HepG2 (cell line): Measurements from ENCODE around the gene LAMTOR2. TPM values are rescaled to one million over a fixed set of nuclear protein-coding genes. Genes with fewer than 3 reads are reported as not detected.

Experiments used
- GABPA ChIP-seq, 2 experiments: IDR thresholded peaks; 2 replicates each; pipeline ENCODE4 v1.6.1; 2011 to 2016; ENCODE audit warnings: low read depth in 2 of 2, low read length in 1 of 2, missing biosample characterization in 1 of 2, missing genetic modification characterization in 1 of 2
- GATA4 ChIP-seq: sonication (generic); IDR thresholded peaks from 2 replicates; pipeline ENCODE4 v1.6.1; 2016; ENCODE audit warnings: antibody characterized with exemption, low read depth, borderline replicate concordance
- HIVEP1 ChIP-seq: sonication (generic); formaldehyde crosslinking; IDR thresholded peaks from 2 replicates; pipeline ENCODE4 v1.4.0; 2020; ENCODE audit warnings: mild to moderate bottlenecking, missing genetic modification reagents
- HMG20A ChIP-seq: IDR thresholded peaks from 2 replicates; pipeline ENCODE4 v1.6.1; 2016; ENCODE audit warnings: borderline replicate concordance
- HMGA1 ChIP-seq: sonication (generic); formaldehyde crosslinking; conservative IDR thresholded peaks from 2 replicates; pipeline ENCODE4 v1.4.0; 2020; ENCODE audit warnings: missing genetic modification reagents
- HNF4A ChIP-seq: sonication (generic); formaldehyde crosslinking; IDR thresholded peaks from 2 replicates; pipeline ENCODE4 v1.4.0; 2020; ENCODE audit warnings: missing genetic modification reagents
- KLF13 ChIP-seq: sonication (generic); formaldehyde crosslinking; IDR thresholded peaks from 2 replicates; pipeline ENCODE4 v1.4.0; 2020; ENCODE audit warnings: mild to moderate bottlenecking, missing genetic modification reagents
- PHF8 ChIP-seq: sonication (generic); formaldehyde crosslinking; IDR thresholded peaks from 2 replicates; pipeline ENCODE4 v1.5.0; 2020; ENCODE audit warnings: missing genetic modification reagents
- ZBTB8A ChIP-seq: sonication (generic); formaldehyde crosslinking; IDR thresholded peaks from 2 replicates; pipeline ENCODE4 v1.4.0; 2020; ENCODE audit warnings: mild to moderate bottlenecking, low read depth, missing genetic modification reagents, borderline replicate concordance
- ZFP82 ChIP-seq: sonication (generic); formaldehyde crosslinking; IDR thresholded peaks from 2 replicates; pipeline ENCODE4 v1.5.1; 2020; ENCODE audit warnings: mild to moderate bottlenecking, missing genetic modification reagents, borderline replicate concordance
- ZNF101 ChIP-seq: sonication (generic); formaldehyde crosslinking; IDR thresholded peaks from 2 replicates; pipeline ENCODE4 v1.4.0; 2020; ENCODE audit warnings: mild to moderate bottlenecking, low read depth, missing genetic modification reagents, borderline replicate concordance
- ZNF136 ChIP-seq: sonication (generic); formaldehyde crosslinking; IDR thresholded peaks from 2 replicates; pipeline ENCODE4 v1.8.1; 2022; ENCODE audit warnings: low read depth, mild to moderate bottlenecking, moderate library complexity, missing genetic modification reagents
- ZNF430 ChIP-seq: sonication (generic); formaldehyde crosslinking; IDR thresholded peaks from 2 replicates; pipeline ENCODE4 v1.9.0; 2021; ENCODE audit warnings: mild to moderate bottlenecking, missing genetic modification reagents
- ZNF619 ChIP-seq: sonication (generic); formaldehyde crosslinking; IDR thresholded peaks from 2 replicates; pipeline ENCODE4 v1.4.0; 2020; ENCODE audit warnings: mild to moderate bottlenecking, missing genetic modification reagents
- polyA plus RNA-seq, 8 experiments: library from polyadenylated mRNA; depleted of rRNA in 3 of 8; stranded (reverse) in 7 of 8; unstranded in 1 of 8; fragments of >200 nt; fragmentation: Illumina TruSeq in 4 of 8; extraction: Trizol in 4 of 8; gene quantifications; 2 replicates each; pipeline versions ENCODE4 v1.2.1 to v1.2.3, GENCODE V29; 2011 to 2016; ENCODE audit warnings: low read depth in 4 of 8, missing spikeins in 1 of 8, mixed read lengths in 1 of 8; ENCODE audit not compliant: insufficient read depth in 1 of 8
- total RNA-seq, 5 experiments: library from RNA; depleted of rRNA; stranded (reverse); fragments of >200 nt; fragmentation: Illumina TruSeq; extraction: Trizol; gene quantifications; 2 replicates each; pipeline ENCODE4 v1.2.3, GENCODE V29; 2016; ENCODE audit warnings: low read depth in 1 of 5
- TF ChIP-seq, protein P1 (sequence below): sonication (generic); formaldehyde crosslinking; IDR thresholded peaks from 2 replicates; pipeline ENCODE4 v1.4.0; 2020; ENCODE audit warnings: missing genetic modification reagents
- TF ChIP-seq, protein P2 (sequence below): sonication (generic); formaldehyde crosslinking; IDR thresholded peaks from 2 replicates; pipeline ENCODE4 v1.9.0; 2021; ENCODE audit warnings: missing genetic modification reagents, borderline replicate concordance
- TF ChIP-seq, protein P3 (sequence below): IDR thresholded peaks from 2 replicates; pipeline ENCODE4 v1.4.0; 2020; ENCODE audit warnings: mild to moderate bottlenecking, missing genetic modification reagents
- TF ChIP-seq, protein P4 (sequence below): sonication (generic); formaldehyde crosslinking; IDR thresholded peaks from 2 replicates; pipeline ENCODE4 v1.4.0; 2020; ENCODE audit warnings: mild to moderate bottlenecking, low read depth, missing genetic modification reagents

The LAMTOR2 gene
- total and polyA plus RNA-seq, 2 of the 13 experiments (the other 11 are each of a cell fraction or from before 2014, with no cell fraction given) = 36.5 to 66.4 TPM

DNA sequence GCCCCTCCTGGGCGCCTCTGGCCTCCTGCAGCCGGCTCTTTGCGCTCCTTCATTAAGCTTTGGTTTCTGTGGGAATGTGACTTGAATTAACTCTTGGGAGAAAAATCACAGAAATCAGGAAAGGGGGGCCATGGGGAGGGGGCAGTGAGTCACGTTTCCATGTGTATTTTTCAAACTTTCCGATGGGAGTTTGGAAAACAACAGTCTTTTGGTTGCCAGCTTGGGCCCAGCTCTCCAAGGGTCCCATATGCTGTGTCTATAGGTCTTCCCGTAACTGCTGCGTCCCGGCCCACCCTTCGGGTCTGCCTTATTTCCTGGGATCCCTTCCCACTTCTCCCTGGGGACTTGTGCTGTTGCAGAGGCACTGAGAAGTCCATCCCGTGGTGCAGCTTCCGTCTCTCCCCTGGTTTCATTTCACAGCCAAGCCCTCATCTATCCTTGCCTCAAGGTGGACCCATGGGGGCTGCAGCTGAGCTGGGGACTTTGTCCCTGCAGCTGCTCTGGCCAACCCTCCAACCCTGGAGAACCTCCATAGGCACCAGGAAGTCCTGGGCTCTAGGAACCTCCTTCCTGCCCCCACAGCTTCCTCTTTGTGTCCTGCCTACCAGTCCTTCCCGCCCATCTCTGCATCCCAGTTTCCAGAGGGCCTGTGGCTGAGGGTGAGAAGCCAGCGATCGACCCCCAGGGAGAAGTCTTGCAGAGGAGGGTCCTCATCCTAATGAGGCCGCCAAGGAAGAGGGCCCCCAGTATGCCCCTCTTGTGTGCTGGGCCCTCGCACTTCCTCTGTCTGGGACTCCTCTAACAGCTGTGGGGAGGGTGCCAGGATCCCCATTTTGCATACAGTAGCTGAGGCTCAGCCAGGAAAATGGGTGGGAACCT is 48.3 kb downstream of the LAMTOR2 start (continued):
- TF ChIP-seq ZNF430 (CRISPR knock-in tag) (no peak), GATA4 (no peak), PHF8 (CRISPR knock-in tag) (no peak), GABPA (IDR thresholded peaks at IDR 0.05; ENCODE audit: low read depth, low read length) (peak; percentile 33; the same call in 1 of the 2 replicates), GABPA (CRISPR knock-in tag; IDR thresholded peaks at IDR 0.05; ENCODE audit: low read depth) (peak; percentile 74), ZNF101 (no peak), ZNF136 (CRISPR knock-in tag) (peak; percentile 34; the same call in 1 of the 2 replicates), ZNF619 (CRISPR knock-in tag) (no peak), ZBTB8A (CRISPR knock-in tag) (no peak), HMG20A (CRISPR knock-in tag) (no peak), HIVEP1 (CRISPR knock-in tag) (no peak; the same call in 1 of the 2 replicates), ZFP82 (CRISPR knock-in tag) (no peak), HMGA1 (no peak), KLF13 (CRISPR knock-in tag) (no peak), HNF4A (CRISPR knock-in tag) (peak; percentile 68)
- TF ChIP-seq, protein P1, sequence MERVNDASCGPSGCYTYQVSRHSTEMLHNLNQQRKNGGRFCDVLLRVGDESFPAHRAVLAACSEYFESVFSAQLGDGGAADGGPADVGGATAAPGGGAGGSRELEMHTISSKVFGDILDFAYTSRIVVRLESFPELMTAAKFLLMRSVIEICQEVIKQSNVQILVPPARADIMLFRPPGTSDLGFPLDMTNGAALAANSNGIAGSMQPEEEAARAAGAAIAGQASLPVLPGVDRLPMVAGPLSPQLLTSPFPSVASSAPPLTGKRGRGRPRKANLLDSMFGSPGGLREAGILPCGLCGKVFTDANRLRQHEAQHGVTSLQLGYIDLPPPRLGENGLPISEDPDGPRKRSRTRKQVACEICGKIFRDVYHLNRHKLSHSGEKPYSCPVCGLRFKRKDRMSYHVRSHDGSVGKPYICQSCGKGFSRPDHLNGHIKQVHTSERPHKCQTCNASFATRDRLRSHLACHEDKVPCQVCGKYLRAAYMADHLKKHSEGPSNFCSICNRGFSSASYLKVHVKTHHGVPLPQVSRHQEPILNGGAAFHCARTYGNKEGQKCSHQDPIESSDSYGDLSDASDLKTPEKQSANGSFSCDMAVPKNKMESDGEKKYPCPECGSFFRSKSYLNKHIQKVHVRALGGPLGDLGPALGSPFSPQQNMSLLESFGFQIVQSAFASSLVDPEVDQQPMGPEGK (CRISPR knock-in tag) = peak; percentile 39; the same call in 1 of the 2 replicates
- TF ChIP-seq, protein P2, sequence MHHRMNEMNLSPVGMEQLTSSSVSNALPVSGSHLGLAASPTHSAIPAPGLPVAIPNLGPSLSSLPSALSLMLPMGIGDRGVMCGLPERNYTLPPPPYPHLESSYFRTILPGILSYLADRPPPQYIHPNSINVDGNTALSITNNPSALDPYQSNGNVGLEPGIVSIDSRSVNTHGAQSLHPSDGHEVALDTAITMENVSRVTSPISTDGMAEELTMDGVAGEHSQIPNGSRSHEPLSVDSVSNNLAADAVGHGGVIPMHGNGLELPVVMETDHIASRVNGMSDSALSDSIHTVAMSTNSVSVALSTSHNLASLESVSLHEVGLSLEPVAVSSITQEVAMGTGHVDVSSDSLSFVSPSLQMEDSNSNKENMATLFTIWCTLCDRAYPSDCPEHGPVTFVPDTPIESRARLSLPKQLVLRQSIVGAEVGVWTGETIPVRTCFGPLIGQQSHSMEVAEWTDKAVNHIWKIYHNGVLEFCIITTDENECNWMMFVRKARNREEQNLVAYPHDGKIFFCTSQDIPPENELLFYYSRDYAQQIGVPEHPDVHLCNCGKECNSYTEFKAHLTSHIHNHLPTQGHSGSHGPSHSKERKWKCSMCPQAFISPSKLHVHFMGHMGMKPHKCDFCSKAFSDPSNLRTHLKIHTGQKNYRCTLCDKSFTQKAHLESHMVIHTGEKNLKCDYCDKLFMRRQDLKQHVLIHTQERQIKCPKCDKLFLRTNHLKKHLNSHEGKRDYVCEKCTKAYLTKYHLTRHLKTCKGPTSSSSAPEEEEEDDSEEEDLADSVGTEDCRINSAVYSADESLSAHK (CRISPR knock-in tag) = no peak
- TF ChIP-seq, protein P3, sequence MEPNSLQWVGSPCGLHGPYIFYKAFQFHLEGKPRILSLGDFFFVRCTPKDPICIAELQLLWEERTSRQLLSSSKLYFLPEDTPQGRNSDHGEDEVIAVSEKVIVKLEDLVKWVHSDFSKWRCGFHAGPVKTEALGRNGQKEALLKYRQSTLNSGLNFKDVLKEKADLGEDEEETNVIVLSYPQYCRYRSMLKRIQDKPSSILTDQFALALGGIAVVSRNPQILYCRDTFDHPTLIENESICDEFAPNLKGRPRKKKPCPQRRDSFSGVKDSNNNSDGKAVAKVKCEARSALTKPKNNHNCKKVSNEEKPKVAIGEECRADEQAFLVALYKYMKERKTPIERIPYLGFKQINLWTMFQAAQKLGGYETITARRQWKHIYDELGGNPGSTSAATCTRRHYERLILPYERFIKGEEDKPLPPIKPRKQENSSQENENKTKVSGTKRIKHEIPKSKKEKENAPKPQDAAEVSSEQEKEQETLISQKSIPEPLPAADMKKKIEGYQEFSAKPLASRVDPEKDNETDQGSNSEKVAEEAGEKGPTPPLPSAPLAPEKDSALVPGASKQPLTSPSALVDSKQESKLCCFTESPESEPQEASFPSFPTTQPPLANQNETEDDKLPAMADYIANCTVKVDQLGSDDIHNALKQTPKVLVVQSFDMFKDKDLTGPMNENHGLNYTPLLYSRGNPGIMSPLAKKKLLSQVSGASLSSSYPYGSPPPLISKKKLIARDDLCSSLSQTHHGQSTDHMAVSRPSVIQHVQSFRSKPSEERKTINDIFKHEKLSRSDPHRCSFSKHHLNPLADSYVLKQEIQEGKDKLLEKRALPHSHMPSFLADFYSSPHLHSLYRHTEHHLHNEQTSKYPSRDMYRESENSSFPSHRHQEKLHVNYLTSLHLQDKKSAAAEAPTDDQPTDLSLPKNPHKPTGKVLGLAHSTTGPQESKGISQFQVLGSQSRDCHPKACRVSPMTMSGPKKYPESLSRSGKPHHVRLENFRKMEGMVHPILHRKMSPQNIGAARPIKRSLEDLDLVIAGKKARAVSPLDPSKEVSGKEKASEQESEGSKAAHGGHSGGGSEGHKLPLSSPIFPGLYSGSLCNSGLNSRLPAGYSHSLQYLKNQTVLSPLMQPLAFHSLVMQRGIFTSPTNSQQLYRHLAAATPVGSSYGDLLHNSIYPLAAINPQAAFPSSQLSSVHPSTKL = no peak
- TF ChIP-seq, protein P4, sequence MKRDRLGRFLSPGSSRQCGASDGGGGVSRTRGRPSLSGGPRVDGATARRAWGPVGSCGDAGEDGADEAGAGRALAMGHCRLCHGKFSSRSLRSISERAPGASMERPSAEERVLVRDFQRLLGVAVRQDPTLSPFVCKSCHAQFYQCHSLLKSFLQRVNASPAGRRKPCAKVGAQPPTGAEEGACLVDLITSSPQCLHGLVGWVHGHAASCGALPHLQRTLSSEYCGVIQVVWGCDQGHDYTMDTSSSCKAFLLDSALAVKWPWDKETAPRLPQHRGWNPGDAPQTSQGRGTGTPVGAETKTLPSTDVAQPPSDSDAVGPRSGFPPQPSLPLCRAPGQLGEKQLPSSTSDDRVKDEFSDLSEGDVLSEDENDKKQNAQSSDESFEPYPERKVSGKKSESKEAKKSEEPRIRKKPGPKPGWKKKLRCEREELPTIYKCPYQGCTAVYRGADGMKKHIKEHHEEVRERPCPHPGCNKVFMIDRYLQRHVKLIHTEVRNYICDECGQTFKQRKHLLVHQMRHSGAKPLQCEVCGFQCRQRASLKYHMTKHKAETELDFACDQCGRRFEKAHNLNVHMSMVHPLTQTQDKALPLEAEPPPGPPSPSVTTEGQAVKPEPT (CRISPR knock-in tag) = no peak
